HepG2 (cell line): ENCODE results near the gene PRM2. TPM values are rescaled to one million over a fixed set of nuclear protein-coding genes. Genes with fewer than 3 reads are reported as not detected.

Source experiments
- ATRX ChIP-seq: sonication (generic); formaldehyde crosslinking; IDR thresholded peaks from 2 replicates; pipeline ENCODE4 v1.4.0; 2020; ENCODE audit warnings: missing genetic modification reagents, borderline replicate concordance
- KLF11 ChIP-seq: IDR thresholded peaks from 2 replicates; pipeline ENCODE4 v1.6.1; 2016; ENCODE audit warnings: missing compliant biosample characterization
- NR1H2 ChIP-seq: sonication (generic); formaldehyde crosslinking; IDR thresholded peaks from 2 replicates; pipeline ENCODE4 v1.8.1; 2022; ENCODE audit warnings: low read depth, missing genetic modification reagents, borderline replicate concordance
- ONECUT2 ChIP-seq: sonication (generic); formaldehyde crosslinking; IDR thresholded peaks from 2 replicates; pipeline ENCODE4 v1.4.0; 2020; ENCODE audit warnings: missing genetic modification reagents
- SMARCE1 ChIP-seq: fragments of 450-650 bp; IDR thresholded peaks from 2 replicates; pipeline ENCODE4 v1.6.1; 2017; ENCODE audit warnings: borderline replicate concordance
- U2AF2 ChIP-seq: fragments of 200-400 bp; formaldehyde crosslinking; IDR thresholded peaks from 2 replicates; pipeline ENCODE4 v1.6.1; 2017; ENCODE audit warnings: low read depth, mild to moderate bottlenecking, low read length
- ZFP36 ChIP-seq: fragments of 150-350 bp; IDR thresholded peaks from 2 replicates; pipeline ENCODE4 v1.6.1; 2018; ENCODE audit warnings: borderline replicate concordance, low read length, low read depth; ENCODE audit not compliant: partially characterized antibody
- ZMYM4 ChIP-seq: sonication (generic); formaldehyde crosslinking; IDR thresholded peaks from 2 replicates; pipeline ENCODE4 v1.8.1; 2023; ENCODE audit warnings: mild to moderate bottlenecking, missing genetic modification reagents
- ZNF121 ChIP-seq: sonication (generic); formaldehyde crosslinking; IDR thresholded peaks from 2 replicates; pipeline ENCODE4 v1.5.0; 2020; ENCODE audit warnings: mild to moderate bottlenecking, missing genetic modification reagents
- ZNF124 ChIP-seq: sonication (generic); formaldehyde crosslinking; IDR thresholded peaks from 2 replicates; pipeline ENCODE4 v1.4.0; 2020; ENCODE audit warnings: missing genetic modification reagents
- ZNF263 ChIP-seq: sonication (generic); formaldehyde crosslinking; IDR thresholded peaks from 2 replicates; pipeline ENCODE4 v1.4.0; 2020; ENCODE audit warnings: missing genetic modification reagents
- ZNF432 ChIP-seq: sonication (generic); formaldehyde crosslinking; IDR thresholded peaks from 2 replicates; pipeline ENCODE4 v1.5.0; 2020; ENCODE audit warnings: missing genetic modification reagents, mild to moderate bottlenecking, borderline replicate concordance
- ZNF569 ChIP-seq: sonication (generic); formaldehyde crosslinking; IDR thresholded peaks from 2 replicates; pipeline ENCODE4 v1.5.0; 2020; ENCODE audit warnings: mild to moderate bottlenecking, missing genetic modification reagents, moderate library complexity, borderline replicate concordance
- ZNF616 ChIP-seq: sonication (generic); formaldehyde crosslinking; IDR thresholded peaks from 2 replicates; pipeline ENCODE4 v1.5.0; 2020; ENCODE audit warnings: low read depth, mild to moderate bottlenecking, missing genetic modification reagents
- ZSCAN21 ChIP-seq: sonication (generic); formaldehyde crosslinking; IDR thresholded peaks from 2 replicates; pipeline ENCODE4 v1.8.0; 2022; ENCODE audit warnings: mild to moderate bottlenecking, missing genetic modification reagents, moderate library complexity, borderline replicate concordance
- polyA plus RNA-seq, 8 experiments: library from polyadenylated mRNA; depleted of rRNA in 3 of 8; stranded (reverse) in 7 of 8; unstranded in 1 of 8; fragments of >200 nt; fragmentation: Illumina TruSeq in 4 of 8; extraction: Trizol in 4 of 8; gene quantifications; 2 replicates each; pipeline versions ENCODE4 v1.2.1 to v1.2.3, GENCODE V29; 2011 to 2016; ENCODE audit warnings: low read depth in 4 of 8, missing spikeins in 1 of 8, mixed read lengths in 1 of 8; ENCODE audit not compliant: insufficient read depth in 1 of 8
- total RNA-seq, 5 experiments: library from RNA; depleted of rRNA; stranded (reverse); fragments of >200 nt; fragmentation: Illumina TruSeq; extraction: Trizol; gene quantifications; 2 replicates each; pipeline ENCODE4 v1.2.3, GENCODE V29; 2016; ENCODE audit warnings: low read depth in 1 of 5
- TF ChIP-seq, protein P1 (sequence below): sonication (generic); formaldehyde crosslinking; IDR thresholded peaks from 2 replicates; pipeline ENCODE4 v1.4.0; 2020; ENCODE audit warnings: missing genetic modification reagents, borderline replicate concordance
- TF ChIP-seq, protein P2 (sequence below): sonication (generic); formaldehyde crosslinking; IDR thresholded peaks from 2 replicates; pipeline ENCODE4 v1.4.0; 2020; ENCODE audit warnings: missing genetic modification reagents
- TF ChIP-seq, protein P3 (sequence below): sonication (generic); formaldehyde crosslinking; IDR thresholded peaks from 2 replicates; pipeline ENCODE4 v1.5.1; 2020; ENCODE audit warnings: mild to moderate bottlenecking, missing genetic modification reagents, moderate library complexity
- TF ChIP-seq, protein P4 (sequence below), 2 experiments: IDR thresholded peaks; 2 replicates each; pipeline ENCODE4 v1.6.1; 2011 to 2012; ENCODE audit warnings: low read length in 2 of 2, borderline replicate concordance in 1 of 2, low read depth in 1 of 2, mild to moderate bottlenecking in 1 of 2, moderate library complexity in 1 of 2

Gene PRM2
- total and polyA plus RNA-seq, 2 of the 13 experiments (the other 11 are each of a cell fraction or from before 2014, with no cell fraction given), result 0.54 TPM; not detected in 1

DNA sequence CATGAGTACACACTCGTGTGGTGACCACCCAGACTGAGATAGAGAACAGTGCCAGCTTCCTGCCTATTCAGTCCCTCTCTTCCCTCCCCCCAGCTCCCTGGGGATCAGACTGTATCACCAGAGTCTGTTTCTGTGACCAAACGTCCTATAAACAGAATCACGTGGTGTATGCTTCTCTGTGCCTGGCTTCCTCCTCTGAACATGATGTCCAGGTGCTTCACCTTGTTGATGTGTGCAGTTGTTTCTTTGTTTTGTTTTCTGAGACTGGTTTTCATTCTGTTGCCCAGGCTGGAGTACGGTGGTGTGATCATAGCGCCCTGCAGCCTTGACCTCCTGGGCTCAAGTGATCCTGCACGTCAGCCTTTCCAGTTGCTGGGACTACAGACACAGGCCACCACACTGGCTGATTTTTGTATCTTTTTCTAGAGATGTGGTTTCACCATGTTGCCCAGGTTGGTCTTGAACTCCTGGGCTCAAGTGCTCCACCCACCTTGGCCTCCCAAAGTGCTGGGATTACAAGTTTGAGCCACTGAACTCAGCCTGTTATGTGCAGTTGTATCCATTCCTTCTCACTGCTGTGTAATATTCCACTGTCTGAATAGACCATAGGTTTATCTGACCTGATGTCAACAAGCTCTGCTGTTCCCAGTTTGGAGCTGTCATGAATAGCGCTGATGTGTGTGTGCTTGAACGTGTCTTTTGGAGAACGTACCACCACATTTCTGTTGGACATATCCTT, 33.8 kb upstream of the PRM2 start (continued):
- TF ChIP-seq, protein P1, sequence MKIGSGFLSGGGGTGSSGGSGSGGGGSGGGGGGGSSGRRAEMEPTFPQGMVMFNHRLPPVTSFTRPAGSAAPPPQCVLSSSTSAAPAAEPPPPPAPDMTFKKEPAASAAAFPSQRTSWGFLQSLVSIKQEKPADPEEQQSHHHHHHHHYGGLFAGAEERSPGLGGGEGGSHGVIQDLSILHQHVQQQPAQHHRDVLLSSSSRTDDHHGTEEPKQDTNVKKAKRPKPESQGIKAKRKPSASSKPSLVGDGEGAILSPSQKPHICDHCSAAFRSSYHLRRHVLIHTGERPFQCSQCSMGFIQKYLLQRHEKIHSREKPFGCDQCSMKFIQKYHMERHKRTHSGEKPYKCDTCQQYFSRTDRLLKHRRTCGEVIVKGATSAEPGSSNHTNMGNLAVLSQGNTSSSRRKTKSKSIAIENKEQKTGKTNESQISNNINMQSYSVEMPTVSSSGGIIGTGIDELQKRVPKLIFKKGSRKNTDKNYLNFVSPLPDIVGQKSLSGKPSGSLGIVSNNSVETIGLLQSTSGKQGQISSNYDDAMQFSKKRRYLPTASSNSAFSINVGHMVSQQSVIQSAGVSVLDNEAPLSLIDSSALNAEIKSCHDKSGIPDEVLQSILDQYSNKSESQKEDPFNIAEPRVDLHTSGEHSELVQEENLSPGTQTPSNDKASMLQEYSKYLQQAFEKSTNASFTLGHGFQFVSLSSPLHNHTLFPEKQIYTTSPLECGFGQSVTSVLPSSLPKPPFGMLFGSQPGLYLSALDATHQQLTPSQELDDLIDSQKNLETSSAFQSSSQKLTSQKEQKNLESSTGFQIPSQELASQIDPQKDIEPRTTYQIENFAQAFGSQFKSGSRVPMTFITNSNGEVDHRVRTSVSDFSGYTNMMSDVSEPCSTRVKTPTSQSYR (CRISPR knock-in tag), result peak; percentile 76; the same call in 1 of the 2 replicates
- TF ChIP-seq ONECUT2 (CRISPR knock-in tag) (no peak), ATRX (no peak), ZNF124 (CRISPR knock-in tag) (peak; percentile 55), SMARCE1 (no peak), ZNF263 (CRISPR knock-in tag) (peak; percentile 67; the same call in 1 of the 2 replicates), ZMYM4 (CRISPR knock-in tag) (peak; percentile 17; the same call in 1 of the 2 replicates), ZSCAN21 (no peak; the same call in 1 of the 2 replicates), ZFP36 (no peak), ZNF432 (CRISPR knock-in tag) (no peak), NR1H2 (peak; percentile 48; the same call in 1 of the 2 replicates), U2AF2 (no peak), KLF11 (CRISPR knock-in tag) (0 out of 2 replicates have a peak, but pooled peaks have one; percentile 60), ZNF616 (CRISPR knock-in tag) (peak; percentile 66; the same call in 1 of the 2 replicates), ZNF121 (CRISPR knock-in tag) (peak; percentile 83), ZNF569 (CRISPR knock-in tag) (no peak; the same call in 1 of the 2 replicates)
- TF ChIP-seq, protein P2, sequence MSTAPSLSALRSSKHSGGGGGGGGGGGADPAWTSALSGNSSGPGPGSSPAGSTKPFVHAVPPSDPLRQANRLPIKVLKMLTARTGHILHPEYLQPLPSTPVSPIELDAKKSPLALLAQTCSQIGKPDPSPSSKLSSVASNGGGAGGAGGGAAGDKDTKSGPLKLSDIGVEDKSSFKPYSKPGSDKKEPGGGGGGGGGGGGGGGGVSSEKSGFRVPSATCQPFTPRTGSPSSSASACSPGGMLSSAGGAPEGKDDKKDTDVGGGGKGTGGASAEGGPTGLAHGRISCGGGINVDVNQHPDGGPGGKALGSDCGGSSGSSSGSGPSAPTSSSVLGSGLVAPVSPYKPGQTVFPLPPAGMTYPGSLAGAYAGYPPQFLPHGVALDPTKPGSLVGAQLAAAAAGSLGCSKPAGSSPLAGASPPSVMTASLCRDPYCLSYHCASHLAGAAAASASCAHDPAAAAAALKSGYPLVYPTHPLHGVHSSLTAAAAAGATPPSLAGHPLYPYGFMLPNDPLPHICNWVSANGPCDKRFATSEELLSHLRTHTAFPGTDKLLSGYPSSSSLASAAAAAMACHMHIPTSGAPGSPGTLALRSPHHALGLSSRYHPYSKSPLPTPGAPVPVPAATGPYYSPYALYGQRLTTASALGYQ, result no peak
- TF ChIP-seq, protein P3, sequence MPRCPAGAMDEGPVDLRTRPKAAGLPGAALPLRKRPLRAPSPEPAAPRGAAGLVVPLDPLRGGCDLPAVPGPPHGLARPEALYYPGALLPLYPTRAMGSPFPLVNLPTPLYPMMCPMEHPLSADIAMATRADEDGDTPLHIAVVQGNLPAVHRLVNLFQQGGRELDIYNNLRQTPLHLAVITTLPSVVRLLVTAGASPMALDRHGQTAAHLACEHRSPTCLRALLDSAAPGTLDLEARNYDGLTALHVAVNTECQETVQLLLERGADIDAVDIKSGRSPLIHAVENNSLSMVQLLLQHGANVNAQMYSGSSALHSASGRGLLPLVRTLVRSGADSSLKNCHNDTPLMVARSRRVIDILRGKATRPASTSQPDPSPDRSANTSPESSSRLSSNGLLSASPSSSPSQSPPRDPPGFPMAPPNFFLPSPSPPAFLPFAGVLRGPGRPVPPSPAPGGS (CRISPR knock-in tag), result peak; percentile 96
- TF ChIP-seq, protein P4, sequence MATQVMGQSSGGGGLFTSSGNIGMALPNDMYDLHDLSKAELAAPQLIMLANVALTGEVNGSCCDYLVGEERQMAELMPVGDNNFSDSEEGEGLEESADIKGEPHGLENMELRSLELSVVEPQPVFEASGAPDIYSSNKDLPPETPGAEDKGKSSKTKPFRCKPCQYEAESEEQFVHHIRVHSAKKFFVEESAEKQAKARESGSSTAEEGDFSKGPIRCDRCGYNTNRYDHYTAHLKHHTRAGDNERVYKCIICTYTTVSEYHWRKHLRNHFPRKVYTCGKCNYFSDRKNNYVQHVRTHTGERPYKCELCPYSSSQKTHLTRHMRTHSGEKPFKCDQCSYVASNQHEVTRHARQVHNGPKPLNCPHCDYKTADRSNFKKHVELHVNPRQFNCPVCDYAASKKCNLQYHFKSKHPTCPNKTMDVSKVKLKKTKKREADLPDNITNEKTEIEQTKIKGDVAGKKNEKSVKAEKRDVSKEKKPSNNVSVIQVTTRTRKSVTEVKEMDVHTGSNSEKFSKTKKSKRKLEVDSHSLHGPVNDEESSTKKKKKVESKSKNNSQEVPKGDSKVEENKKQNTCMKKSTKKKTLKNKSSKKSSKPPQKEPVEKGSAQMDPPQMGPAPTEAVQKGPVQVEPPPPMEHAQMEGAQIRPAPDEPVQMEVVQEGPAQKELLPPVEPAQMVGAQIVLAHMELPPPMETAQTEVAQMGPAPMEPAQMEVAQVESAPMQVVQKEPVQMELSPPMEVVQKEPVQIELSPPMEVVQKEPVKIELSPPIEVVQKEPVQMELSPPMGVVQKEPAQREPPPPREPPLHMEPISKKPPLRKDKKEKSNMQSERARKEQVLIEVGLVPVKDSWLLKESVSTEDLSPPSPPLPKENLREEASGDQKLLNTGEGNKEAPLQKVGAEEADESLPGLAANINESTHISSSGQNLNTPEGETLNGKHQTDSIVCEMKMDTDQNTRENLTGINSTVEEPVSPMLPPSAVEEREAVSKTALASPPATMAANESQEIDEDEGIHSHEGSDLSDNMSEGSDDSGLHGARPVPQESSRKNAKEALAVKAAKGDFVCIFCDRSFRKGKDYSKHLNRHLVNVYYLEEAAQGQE (IDR thresholded peaks at IDR 0.05; ENCODE audit: borderline replicate concordance in 1 of 2, low read depth in 1 of 2, low read length in 2 of 2), result no peak
